ENCODE results near the gene SUPT7L. TPM values are rescaled to one million over a fixed set of nuclear protein-coding genes. Genes with fewer than 3 reads are reported as not detected.

SUPT7L gene
- total and polyA plus RNA-seq, 2 donors from 2014 or later = 28.1 to 29.6 TPM

GRCh38 chr2:27647737-27648136, 15.7 kb downstream of the SUPT7L start:
- Histone ChIP-seq H3K4me3 (ENCODE audit: low read length in 3 of 3) (no peak overlapping the region), H3K4me1 (ENCODE audit: control insufficient read depth in 2 of 3, insufficient read depth in 2 of 3, low read depth in 1 of 3, low read length in 3 of 3) (no peaks in the 10 kb centered on the region), H3K27ac (ENCODE audit: low read depth in 2 of 2, low read length in 2 of 2) (no peak overlapping the region), H3K27me3 (ENCODE audit: control insufficient read depth, insufficient read depth, low read length) (no peaks in the 10 kb centered on the region), H3K9me3 (ENCODE audit: control insufficient read depth in 2 of 3, insufficient read depth in 1 of 3, low read length in 3 of 3) (no peaks in the 10 kb centered on the region), H3K36me3 (ENCODE audit: control insufficient read depth in 2 of 3, insufficient read depth in 3 of 3, low read length in 3 of 3) (peaks cover 15 to 39% (median 26%) of the 10 kb centered on the region in 3 donors), H3K9ac (ENCODE audit: low read length in 3 of 3) (no peak overlapping the region)
- FAIRE-seq (no peak), DNase-seq (no peak)
- no peak for TF ChIP-seq CTCF (IDR thresholded peaks at IDR 0.05; ENCODE audit: borderline replicate concordance, extremely low read depth, insufficient read depth)
- intact Hi-C loops (cut with DNase I) = no loop called here

- no peak for TF ChIP-seq CTCF (IDR thresholded peaks at IDR 0.05; ENCODE audit: borderline replicate concordance, extremely low read depth, insufficient read depth)
- H3K36me3 ChIP-seq (ENCODE audit: control insufficient read depth in 2 of 3, insufficient read depth in 3 of 3, low read length in 3 of 3) = peaks cover 13 to 39% (median 21%) of the 10 kb centered on the region in 3 donors
- H3K4me3 ChIP-seq (ENCODE audit: low read length in 3 of 3) = no peak overlapping the region
- H3K27me3 ChIP-seq (ENCODE audit: control insufficient read depth, insufficient read depth, low read length) = no peaks in the 10 kb centered on the region
- intact Hi-C loops (cut with DNase I) = no loop called here
- no peaks in the 10 kb centered on the region for H3K4me1 ChIP-seq (ENCODE audit: control insufficient read depth in 2 of 3, insufficient read depth in 2 of 3, low read depth in 1 of 3, low read length in 3 of 3)
- H3K27ac ChIP-seq (ENCODE audit: low read depth in 2 of 2, low read length in 2 of 2) = no peak overlapping the region
- H3K9ac ChIP-seq (ENCODE audit: low read length in 3 of 3) = no peak overlapping the region
- DNase-seq (no peak), FAIRE-seq (no peak)
- H3K9me3 ChIP-seq (ENCODE audit: control insufficient read depth in 2 of 3, insufficient read depth in 1 of 3, low read length in 3 of 3) = no peaks in the 10 kb centered on the region
These were observed 16.1 kb downstream of the SUPT7L start for GRCh38 chr2:27647289-27647688.

- H3K27me3 ChIP-seq (ENCODE audit: control insufficient read depth, insufficient read depth, low read length) = no peaks in the 10 kb centered on the region
- H3K36me3 ChIP-seq (ENCODE audit: control insufficient read depth in 2 of 3, insufficient read depth in 3 of 3, low read length in 3 of 3) = peaks cover 9 to 41% (median 16%) of the 10 kb centered on the region in 3 donors
- TF ChIP-seq CTCF (IDR thresholded peaks at IDR 0.05; ENCODE audit: borderline replicate concordance, extremely low read depth, insufficient read depth) = no peak
- H3K9ac ChIP-seq (ENCODE audit: low read length in 3 of 3) = no peak overlapping the region
- FAIRE-seq (no peak), DNase-seq (no peak)
- H3K4me1 ChIP-seq (ENCODE audit: control insufficient read depth in 2 of 3, insufficient read depth in 2 of 3, low read depth in 1 of 3, low read length in 3 of 3) = no peaks in the 10 kb centered on the region
- intact Hi-C loops (cut with DNase I) = no loop called here
- no peak overlapping the region for H3K27ac ChIP-seq (ENCODE audit: low read depth in 2 of 2, low read length in 2 of 2)
- no peaks in the 10 kb centered on the region for H3K9me3 ChIP-seq (ENCODE audit: control insufficient read depth in 2 of 3, insufficient read depth in 1 of 3, low read length in 3 of 3)
- no peak overlapping the region for H3K4me3 ChIP-seq (ENCODE audit: low read length in 3 of 3)
These were observed 18.2 kb downstream of the SUPT7L start for GRCh38 chr2:27645197-27645596.

GRCh38 chr2:27640722-27641245, 22.6 kb downstream of the SUPT7L start:
- no peaks in the 10 kb centered on the region for H3K9me3 ChIP-seq (ENCODE audit: control insufficient read depth in 2 of 3, insufficient read depth in 1 of 3, low read length in 3 of 3)
- intact Hi-C loops (cut with DNase I) = no loop called here
- H3K27me3 ChIP-seq (ENCODE audit: control insufficient read depth, insufficient read depth, low read length) = no peaks in the 10 kb centered on the region
- H3K4me1 ChIP-seq (ENCODE audit: control insufficient read depth in 2 of 3, insufficient read depth in 2 of 3, low read depth in 1 of 3, low read length in 3 of 3) = no peaks in the 10 kb centered on the region
- DNase-seq (no peak), FAIRE-seq (no peak)
- H3K9ac ChIP-seq (ENCODE audit: low read length in 3 of 3) = no peak overlapping the region
- H3K4me3 ChIP-seq (ENCODE audit: low read length in 3 of 3) = no peak overlapping the region
- peaks cover 4 to 46% (median 10%) of the 10 kb centered on the region in 3 donors for H3K36me3 ChIP-seq (ENCODE audit: control insufficient read depth in 2 of 3, insufficient read depth in 3 of 3, low read length in 3 of 3)
- no peak for TF ChIP-seq CTCF (IDR thresholded peaks at IDR 0.05; ENCODE audit: borderline replicate concordance, extremely low read depth, insufficient read depth)
- H3K27ac ChIP-seq (ENCODE audit: low read depth in 2 of 2, low read length in 2 of 2) = no peak overlapping the region

Data from kidney (tissue), 14 donors.